Hepatic stellate cell (primary cell): ENCODE measurements around the gene ACHE.

Experiments
- DNase-seq: peaks from one replicate; pipeline ENCODE4 v3.0.0; 2011; ENCODE audit warnings: low spot score

The ACHE gene

DNA sequence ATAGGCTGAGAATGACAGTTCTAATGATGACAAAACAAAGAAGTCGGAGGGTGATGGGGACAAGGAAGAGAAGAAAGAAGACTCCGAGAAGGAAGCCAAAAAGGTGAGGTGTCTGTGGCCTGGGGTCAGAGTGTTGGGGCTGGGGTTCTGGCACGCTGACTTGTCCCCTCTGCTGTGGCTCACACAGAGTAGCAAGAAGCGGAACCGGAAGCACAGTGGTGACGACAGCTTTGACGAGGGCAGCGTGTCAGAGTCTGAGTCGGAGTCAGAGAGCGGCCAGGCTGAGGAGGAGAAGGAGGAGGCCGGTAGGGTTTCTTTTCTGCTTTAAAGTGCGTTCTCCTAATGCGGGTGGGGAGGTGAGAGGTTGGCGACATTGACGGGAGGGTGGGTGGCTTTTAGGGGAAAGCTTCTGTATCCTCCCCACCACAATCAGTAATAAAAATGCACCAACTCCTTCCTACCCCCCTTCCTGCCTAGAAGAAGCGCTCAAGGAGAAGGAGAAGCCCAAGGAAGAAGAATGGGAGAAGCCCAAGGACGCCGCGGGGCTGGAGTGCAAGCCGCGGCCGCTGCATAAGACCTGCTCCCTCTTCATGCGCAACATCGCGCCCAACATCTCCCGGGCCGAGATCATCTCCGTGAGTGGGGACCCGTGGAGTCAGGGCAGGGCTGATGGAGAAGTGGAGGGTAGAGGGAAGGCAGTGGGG lies 10.8 kb downstream of the ACHE start:
- no peak for DNase-seq

DNA sequence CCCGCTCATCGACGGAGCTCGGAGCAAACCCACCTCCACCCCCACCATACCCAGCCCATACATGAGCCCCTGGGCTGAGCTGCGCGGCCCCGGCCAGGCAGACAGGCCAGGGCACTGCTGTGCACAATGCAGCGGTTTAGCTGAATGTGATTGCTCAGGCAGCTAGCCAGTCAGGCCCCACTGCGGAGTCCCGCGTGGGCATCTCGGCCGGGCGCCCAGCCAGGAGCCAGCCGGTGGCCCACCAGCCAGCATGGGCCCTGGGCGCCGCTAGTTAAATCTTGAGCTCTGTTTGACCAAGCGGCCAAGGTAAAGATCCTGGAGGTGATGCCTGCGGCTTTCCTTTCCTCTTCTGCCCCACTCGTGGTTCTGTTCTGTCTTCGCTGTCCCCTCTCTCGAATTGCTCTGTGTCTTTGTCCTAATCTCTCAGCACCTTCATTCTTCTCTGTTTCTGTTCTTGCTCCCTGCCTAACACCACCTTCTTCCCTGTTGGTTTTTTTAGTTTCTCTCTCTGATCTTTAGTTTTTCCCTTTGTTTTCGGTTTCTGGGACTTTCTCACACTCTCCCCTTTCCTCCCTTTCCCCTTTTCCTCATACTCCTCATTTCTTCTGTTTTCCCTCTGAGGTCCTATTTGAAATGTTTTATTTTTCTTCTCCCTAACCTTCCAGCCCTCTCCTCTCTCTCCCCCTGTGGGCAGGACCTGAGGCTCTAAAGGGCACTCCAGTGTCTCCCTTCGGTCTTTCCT lies 12.7 kb downstream of the ACHE start:
- DNase-seq = no peak

DNA sequence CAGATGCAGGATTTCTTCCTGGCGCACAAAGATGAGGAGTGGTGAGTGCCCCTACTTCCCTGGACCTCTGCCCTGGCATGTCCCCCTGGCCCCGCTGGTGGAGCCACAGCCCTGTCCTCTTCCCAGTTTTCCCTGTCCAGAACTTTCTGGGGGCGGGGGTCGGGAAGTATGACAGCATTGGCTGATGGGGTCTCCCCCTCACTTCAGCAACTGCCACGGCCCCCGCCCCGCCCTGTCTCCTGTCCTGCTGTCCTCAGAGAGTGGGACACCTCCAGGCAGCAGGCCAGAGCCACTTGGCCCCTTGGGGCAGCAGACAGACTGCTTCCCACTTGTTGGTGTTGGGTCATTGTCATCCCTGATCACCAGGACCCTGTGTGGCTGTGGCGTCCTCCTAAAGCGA lies 13.5 kb downstream of the ACHE start:
- no peak for DNase-seq

DNA sequence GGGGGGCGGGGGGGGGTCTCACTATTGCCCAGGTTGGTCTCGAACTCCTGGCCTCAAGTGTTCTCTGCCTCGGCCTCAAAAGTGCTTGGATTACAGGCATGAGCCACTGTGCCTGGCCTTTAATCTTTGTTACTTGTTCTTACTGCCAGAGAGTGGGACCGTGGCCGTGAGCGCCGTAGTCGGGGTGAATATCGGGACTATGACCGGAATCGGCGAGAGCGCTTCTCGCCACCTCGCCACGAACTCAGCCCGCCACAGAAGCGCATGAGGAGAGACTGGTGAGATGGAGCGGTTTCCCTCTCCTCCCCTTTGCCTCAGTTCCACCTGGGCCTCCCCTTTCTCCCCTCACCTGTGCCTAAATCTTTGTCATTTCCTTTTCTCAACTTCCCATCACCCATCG lies 14.6 kb downstream of the ACHE start:
- no peak for DNase-seq

DNA sequence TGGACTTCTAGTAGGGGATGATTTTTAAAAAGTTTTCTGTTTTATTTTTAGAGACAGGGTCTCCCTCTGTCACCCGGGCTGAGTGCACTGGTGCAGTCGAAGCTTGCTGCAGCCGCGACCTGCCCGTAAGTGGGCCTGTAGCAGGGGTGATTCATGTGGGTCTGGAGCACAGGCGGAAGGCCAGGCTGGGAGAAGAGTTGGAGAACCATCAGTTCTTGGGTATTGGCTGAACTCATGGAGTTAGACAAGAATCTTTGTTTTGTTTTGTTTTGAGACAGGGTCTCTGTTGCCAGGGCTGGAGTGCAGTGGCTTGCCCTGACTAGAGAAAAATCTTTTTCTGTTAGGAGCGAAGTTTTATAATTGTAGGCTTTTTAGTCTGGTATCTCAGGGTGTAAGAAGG lies 15.0 kb downstream of the ACHE start:
- no peak for DNase-seq

DNA sequence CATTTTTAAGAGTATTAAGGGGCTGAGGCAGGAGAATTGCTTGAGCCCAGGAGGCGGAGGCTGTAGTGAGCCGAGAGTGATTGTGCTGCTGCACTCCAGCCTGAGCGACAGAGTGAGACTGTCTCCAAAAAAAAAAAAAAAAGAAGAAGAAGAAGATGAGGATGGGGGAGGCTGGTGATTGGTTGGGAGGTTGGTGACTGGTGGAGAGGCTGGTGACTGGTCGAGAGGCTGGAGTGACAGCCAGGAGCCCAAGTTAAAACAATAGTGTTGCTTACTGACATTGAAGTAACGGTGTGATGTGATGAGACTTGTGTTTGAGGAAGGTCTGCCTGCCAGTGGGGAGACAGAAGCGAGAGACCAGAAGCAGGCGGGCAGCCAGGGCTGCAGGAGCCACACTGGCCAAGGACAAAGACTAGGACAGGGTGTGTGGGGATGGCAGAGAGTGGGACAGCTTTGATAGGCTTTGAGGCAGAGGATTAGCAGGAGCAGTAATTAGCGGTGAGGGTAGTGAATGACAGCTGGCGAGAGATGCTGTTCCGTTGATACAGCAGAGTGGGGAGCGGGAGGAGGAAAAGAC lies 15.9 kb downstream of the ACHE start:
- no peak for DNase-seq

DNA sequence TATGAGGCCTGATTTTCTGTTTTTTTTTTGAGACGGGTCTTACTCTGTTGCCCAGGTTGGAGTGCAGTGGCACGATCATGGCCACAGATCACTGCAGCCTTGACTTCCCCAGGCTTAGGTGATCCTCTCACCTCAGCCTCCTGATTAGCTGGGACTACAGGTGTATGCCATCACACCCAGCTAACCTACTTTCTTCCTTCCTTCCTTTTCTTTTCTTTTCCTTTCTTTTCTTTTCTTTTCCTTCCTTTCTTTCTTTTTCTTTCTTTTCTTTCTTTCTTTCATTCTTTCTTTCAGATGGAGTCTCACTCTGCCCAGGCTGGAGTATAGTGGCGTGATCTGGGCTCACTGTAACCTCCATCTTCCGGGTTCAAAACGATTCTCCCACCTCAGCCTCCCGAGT lies 17.0 kb downstream of the ACHE start:
- no peak for DNase-seq

DNA sequence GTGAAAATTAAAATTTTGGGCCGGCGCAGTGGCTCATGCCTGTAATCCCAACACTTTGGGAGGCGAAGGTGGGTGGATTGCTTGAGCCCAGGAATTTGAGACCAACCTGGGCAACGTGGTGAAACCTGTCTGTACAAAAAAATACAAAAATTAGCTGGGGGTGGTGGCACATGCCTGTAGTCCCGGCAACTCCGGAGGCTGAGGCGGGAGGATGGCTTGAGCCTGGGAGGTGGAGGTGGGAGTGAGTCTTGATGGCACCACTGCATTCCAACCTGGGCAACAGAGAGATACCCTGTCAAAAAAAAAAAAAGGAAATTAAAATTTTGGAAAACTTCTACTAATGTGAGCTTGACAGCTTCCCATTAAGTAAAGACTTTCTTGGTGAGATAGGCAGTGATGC lies 17.7 kb downstream of the ACHE start:
- no peak for DNase-seq

DNA sequence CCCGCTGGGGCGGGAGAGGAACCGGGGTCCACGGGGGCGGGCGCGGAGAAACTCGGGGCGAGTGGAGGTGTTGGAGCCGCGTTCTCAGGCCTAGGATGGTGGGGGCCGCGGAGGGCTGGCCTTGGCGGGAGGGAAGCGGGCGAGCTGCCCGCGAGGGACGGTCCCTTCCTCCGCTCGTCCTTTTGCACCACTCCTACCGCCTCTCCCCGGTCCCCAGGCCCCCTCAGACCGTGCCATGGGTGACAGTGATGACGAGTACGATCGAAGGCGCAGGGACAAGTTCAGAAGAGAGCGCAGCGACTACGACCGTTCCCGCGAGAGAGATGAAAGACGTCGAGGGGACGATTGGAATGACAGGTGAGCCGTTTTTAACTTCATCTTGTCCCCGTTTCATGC lies 20.3 kb downstream of the ACHE start:
- peak; percentile 55 for DNase-seq

DNA sequence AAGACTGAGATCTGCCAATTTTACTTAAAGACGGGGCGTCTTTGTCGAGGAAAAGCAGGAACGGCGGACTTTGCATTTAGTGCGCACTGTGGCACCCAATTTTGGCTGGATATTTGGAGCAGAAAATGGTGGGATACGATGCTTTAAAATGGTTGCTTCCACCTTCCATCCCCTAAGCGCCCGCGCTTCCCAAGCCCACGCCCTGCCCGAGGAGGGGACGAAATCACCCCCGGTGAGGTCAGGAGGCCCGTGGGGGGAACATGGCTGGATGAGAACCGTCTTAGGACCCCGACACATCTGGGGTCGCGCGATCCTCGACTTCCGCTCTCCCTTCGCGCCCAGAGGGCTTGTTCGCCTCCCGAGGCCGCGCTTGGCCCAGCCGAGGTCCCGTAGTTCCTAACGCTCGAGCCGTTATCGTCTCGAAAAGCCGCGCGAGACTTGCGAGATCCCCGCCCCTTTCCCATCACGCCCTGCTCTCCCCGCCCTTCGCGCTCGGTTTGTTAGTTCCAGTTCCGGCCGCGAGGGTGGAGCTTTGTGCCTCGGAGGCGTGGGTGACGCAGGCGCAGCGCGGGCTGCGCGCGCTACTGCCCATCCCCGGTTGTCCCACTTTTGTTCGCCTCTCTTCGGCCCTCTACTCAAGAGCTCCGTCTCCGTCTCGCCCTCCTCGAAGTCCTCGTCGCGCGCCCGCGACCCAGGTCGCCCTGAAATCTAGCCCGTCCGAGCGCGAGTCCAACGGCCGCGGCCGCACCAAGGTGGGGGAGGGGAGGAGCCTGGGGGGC lies 20.9 kb downstream of the ACHE start, which contains the start of gene SRRT:
SRRT (plus strand) TSS at position 527 of the 779 bp plus-strand sequence. CDS start 488 bp downstream, outside the sequence.
- peak; percentile 99 for DNase-seq

DNA sequence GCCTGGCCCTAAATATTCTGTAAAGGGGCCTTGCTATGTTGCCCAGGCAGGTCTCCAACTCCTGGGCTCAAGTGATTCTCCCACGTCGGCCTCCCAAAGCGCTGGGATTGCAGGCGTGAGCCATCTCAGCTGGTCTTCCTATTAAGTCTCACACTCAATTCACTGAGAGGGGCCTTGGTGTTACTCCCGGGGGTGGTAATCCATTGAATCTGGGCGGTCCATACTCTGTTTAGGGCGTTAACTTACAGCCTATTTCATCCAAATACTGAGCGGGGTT lies 21.4 kb downstream of the ACHE start:
- DNase-seq = no peak

DNA sequence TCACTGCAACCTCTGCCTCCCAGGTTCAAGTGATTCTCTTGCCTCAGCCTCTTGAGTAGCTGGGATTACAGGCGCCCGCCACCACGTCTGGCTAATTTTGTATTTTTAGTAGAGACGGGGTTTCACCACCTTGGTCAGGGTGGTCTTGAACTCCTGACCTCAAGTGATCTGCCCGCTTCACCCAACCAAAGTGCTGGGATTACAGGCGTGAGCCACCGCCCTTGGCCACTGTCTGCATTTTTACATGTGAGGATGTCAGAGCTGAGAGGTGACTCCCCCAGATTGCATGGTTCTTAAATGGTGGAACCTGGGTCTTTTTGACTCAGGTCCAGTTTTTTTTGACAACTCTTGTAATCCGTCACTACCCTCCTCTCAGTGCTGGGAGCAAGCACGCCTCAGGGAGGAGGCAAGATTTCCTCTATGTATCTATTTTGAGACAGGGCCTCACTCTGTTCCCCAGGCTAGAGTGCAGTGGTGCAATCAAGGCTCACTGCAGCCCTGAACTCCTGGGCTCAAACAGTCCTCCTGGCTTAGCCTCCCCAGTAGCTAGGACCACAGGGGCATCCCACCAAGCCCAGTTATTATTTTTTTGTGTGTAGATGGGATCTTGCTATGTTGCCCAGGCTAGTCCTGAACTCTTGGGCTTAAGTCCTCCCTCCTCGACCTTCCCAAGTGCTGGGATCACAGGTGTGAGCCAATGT lies 21.9 kb downstream of the ACHE start:
- no peak for DNase-seq

DNA sequence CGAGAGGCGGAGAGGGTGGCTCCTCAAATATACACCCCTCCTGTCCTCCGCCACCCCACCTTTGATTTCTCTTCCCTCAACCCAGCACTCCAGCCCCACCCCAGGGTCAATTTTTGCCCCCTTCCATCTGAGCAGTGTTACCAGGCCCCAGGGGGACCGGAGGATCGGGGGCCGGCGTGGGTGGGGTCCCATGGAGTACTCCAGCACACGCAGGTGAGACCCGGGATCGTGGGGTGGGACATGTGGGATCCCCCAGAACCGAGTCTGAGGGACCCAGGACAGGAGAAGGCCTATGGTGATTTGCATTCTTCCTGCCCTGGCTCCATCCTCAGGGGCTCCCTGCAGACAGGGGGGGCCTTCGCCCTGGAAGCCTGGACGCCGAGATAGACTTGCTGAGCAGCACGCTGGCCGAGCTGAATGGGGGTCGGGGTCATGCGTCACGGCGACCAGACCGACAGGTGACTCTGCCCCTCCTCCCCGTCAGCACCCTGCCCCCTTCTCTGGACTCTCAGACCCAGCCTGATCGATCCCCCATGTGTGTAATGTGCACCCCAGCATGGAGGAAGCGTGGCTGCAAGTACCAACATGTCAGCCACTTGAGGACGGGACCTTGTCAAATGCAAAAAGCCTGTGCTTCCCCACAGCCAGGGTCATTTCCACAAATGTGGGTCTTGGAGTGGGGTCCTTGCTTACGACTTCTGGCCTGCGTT lies 27.8 kb downstream of the ACHE start:
- DNase-seq = no peak

DNA sequence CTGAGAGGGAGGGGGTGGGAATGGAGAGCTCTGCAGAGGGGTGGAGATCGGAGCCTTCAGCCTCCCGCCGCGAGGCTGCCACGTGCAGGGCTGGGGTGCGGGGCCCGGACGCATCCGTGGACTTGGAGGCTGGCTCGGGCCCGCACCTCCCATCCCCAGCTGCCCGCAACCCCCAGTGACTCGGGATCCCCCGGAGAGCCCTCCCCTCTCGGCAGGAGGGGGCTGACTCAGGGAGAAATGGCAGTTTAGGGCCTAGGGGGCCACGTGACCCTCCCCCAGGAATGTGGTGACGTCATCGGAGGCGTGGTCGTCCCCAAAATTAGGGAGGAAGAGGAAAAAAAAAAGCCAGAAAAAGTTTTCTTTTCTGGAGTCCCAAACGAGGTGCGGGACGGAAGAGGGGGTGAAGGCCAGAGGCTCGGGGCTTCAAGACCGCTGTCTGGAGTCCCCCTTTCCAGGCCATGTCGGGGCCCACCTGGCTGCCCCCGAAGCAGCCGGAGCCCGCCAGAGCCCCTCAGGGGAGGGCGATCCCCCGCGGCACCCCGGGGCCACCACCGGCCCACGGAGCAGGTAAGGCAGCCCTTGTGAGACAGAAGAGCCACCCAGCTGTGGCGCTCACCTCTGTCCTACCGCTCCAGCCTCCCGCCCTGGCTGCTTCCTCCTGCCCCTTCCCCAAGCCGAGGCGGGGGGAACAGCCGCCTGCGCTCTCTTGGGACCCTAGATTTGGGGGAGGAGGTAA lies 28.5 kb downstream of the ACHE start, which contains the start of gene TRIP6:
TRIP6 (plus strand) TSS at position 348 of the 736 bp plus-strand sequence; CDS start at position 459, 111 bp downstream.
- DNase-seq = peak; percentile 99

DNA sequence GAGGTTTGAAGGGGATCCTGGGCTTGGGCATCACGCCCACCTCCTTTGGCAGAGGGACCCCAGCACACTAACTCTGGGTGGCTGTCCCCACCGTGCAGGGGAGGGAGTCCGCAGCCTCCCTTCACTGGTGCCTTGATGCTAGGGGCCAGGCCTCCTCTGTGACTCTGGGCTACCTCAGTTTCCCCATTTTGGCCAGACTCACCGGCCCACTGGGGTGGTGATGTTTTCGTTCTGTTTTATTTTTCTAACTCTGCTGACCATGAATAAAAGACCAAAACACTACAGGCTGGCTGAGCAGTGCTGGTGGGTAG lies 29.0 kb downstream of the ACHE start:
- DNase-seq = no peak

DNA sequence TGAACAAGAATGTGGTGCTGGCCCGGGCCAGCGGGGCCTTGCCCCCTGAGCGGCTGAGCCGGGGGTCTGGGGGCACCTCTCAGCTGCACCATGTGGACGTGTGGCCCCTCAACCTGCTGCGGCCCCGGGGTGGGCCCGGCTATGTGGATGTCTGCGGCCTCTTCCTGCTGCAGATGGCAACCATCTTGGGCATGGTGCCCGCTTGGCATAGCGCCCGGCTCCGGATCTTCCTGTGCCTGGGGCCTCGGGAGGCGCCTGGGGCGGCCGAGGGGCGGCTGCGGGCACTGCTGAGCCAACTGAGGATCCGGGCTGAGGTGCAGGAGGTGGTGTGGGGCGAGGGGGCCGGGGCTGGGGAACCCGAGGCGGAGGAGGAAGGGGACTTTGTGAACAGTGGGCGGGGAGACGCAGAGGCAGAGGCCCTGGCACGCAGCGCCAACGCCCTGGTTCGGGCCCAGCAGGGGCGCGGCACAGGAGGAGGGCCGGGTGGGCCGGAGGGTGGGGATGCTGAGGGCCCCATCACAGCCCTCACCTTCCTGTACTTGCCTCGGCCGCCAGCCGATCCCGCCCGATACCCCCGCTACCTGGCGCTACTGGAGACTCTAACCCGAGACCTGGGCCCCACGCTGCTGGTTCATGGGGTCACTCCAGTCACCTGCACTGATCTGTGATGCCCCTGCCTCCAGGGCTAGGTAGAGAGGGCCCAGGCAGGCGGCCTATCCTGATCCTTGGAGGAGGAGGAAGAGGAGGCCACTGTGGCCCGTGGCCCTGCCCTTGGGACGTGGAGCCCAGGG lies 29.6 kb downstream of the ACHE start:
- DNase-seq = no peak

DNA sequence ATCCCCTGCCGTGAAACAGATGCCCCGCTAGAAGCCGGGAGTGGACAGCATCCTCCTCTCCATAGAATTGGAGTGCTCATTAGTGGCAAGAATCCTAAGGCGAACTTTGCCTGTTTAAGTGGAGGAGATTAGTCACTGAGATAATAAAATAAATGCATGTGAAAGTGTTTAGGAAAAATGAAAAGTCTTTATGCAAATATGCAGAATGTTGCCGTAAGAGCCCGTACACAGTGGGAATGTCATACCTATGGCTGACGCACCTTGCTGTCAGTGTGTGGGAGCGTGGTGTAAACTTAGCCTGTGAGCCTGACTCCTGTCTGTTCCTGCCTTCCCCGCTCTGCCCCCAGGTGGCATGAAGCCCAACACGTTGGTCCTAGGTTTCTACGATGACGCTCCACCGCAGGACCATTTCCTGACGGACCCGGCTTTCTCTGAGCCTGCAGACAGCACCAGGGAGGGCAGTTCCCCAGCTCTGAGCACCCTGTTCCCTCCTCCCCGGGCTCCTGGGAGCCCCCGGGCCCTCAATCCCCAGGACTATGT lies 30.2 kb downstream of the ACHE start:
- DNase-seq = no peak

DNA sequence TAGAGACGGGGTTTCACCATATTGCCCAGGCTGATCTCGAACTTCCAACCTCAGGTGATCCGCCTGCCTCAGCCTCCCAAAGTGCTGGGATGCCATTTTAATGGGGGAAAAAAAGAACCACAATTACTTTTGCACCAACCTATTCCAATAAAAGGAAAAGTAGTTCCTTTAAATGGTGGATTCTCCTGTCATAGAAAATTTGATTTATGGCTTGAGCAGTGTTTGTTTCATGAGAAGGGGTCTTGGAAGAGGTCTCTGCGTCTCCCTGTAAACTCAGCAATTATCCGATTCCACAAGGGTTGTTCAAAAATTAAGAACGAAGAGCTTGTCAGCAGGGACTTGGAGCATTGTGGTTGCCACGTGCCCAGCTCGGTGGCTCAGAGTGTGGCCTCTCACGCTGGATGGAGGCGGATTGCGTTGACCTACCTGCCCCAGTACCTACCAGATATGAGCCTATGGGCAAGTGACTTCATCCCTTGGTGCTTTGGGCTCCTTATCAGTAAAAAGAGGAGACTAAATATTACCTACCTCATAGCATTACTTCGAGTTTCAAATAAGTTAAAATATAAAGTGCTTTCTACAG lies 31.3 kb downstream of the ACHE start:
- DNase-seq = no peak

DNA sequence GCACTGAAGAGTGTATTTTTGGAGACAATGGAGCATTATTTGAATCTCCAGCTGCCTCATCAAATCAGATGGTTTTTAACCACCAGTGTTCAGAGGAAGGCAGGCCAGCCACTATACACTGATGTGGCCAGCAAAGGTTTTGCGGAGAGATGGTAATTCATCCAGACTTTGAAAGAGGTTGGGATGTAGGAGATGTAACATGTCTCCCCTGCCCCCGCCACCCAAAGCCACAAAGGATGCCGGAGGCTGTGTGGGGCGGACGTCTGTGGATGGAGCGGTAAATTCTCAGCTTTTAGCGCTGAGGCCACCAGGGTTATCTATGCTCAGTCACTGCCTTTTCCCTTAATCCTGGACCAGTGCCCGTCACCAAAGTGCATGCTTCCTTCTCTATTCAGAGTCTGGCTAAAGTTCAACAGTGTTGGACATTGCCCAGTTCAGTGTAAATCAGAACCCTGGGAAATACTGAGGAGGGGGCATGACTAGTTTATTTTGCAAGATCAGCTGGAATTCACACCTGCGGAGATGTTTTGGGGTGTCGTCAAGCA lies 32.2 kb downstream of the ACHE start:
- DNase-seq = no peak
